Endodermal cell (in vitro differentiated cells): ENCODE measurements around the gene ZSCAN31. TPM values are rescaled to one million over a fixed set of nuclear protein-coding genes. Genes with fewer than 3 reads are reported as not detected.

Experiments
- DNase-seq: peaks from one replicate; pipeline ENCODE4 v3.0.0-alpha.2; 2017
- H3K27ac ChIP-seq: 2 replicates; pipeline ENCODE4 v1.5.1; 2013; ENCODE audit warnings: mild to moderate bottlenecking, low read depth, low read length, moderate library complexity
- H3K27me3 ChIP-seq: 2 replicates; pipeline ENCODE4 v1.6.1; 2013; ENCODE audit warnings: mild to moderate bottlenecking, low read length, moderate library complexity; ENCODE audit not compliant: insufficient read depth, control insufficient read depth, poor library complexity, severe bottlenecking
- H3K36me3 ChIP-seq: 2 replicates; pipeline ENCODE4 v1.7.0; 2013; ENCODE audit warnings: mild to moderate bottlenecking, low read length, moderate library complexity; ENCODE audit not compliant: control insufficient read depth, insufficient read depth
- H3K4me1 ChIP-seq: one replicate; pipeline ENCODE4 v1.7.0; 2013; ENCODE audit warnings: low read length; ENCODE audit not compliant: control insufficient read depth, insufficient read depth
- H3K4me3 ChIP-seq: 2 replicates; pipeline ENCODE4 v1.5.1; 2013; ENCODE audit warnings: mild to moderate bottlenecking, low read length, moderate library complexity
- H3K9ac ChIP-seq: 2 replicates; pipeline ENCODE4 v1.6.1; 2013; ENCODE audit warnings: mild to moderate bottlenecking, low read length, moderate library complexity; ENCODE audit not compliant: poor library complexity, severe bottlenecking; ENCODE audit errors: extremely low read depth
- H3K9me3 ChIP-seq: 2 replicates; pipeline ENCODE4 v1.6.1; 2013; ENCODE audit warnings: mild to moderate bottlenecking, low read length, moderate library complexity; ENCODE audit not compliant: control insufficient read depth
- H3K27ac Mint-ChIP-seq: 2 replicates; pipeline ENCODE4 v1.8.0; 2020; ENCODE audit warnings: mixed read lengths
- H3K27me3 Mint-ChIP-seq: 2 replicates; pipeline ENCODE4 v1.8.0; 2021; ENCODE audit warnings: mild to moderate bottlenecking, mixed read lengths; ENCODE audit not compliant: insufficient read depth
- H3K36me3 Mint-ChIP-seq: 2 replicates; pipeline ENCODE4 v1.8.0; 2020; ENCODE audit warnings: low read depth, mixed read lengths
- H3K4me1 Mint-ChIP-seq: 2 replicates; pipeline ENCODE4 v1.8.0; 2020; ENCODE audit warnings: mixed read lengths
- H3K4me3 Mint-ChIP-seq: 2 replicates; pipeline ENCODE4 v1.8.0; 2020; ENCODE audit warnings: mild to moderate bottlenecking, moderate library complexity, mixed read lengths
- H3K9me3 Mint-ChIP-seq: 2 replicates; pipeline ENCODE4 v1.8.0; 2020; ENCODE audit warnings: mild to moderate bottlenecking, mixed read lengths
- CTCF ChIP-seq: fragments of 200-600 bp; sonication (generic); conservative IDR thresholded peaks from 2 replicates; pipeline ENCODE4 v1.5.0; 2021; ENCODE audit warnings: antibody characterized with exemption, mild to moderate bottlenecking
- WGBS, 2 experiments: methylation state at CpG; one replicate each; pipeline versions ENCODE4 v1.1.5 to v1.1.7; 2013; ENCODE audit warnings: missing lambda C conversion rate in 2 of 2, mixed read lengths in 1 of 2; ENCODE audit not compliant: insufficient coverage in 1 of 2, insufficient read length in 1 of 2; 5-methylcytosine and 5-hydroxymethylcytosine counted together
- total RNA-seq, 2 donors: library from RNA; stranded (reverse); fragmentation: NEBNext Ultra II Directional in 1 of 2; extraction: Animal tissue kit (Norgen Biotek cat#: 25700) in 1 of 2; gene quantifications; 2 replicates in 1 of 2; 3 replicates in 1 of 2; pipeline ENCODE4 v1.2.1, GENCODE V29; 2021

Gene ZSCAN31
- total RNA-seq, 2 donors from 2014 or later = 1.7 to 4.7 TPM

- H3K4me3 Mint-ChIP-seq = peak within 1 kb of the TSS; percentile 98
- Histone ChIP-seq H3K4me3 (peak within 1 kb of the TSS; percentile 98), H3K36me3 (peaks cover 8% of the 10 kb centered on the region), H3K9ac (peak within 1 kb of the TSS; percentile 72), H3K4me1 (no peaks in the 10 kb centered on the region), H3K27me3 (peaks cover 8% of the 10 kb centered on the region), H3K9me3 (peaks cover 18% of the 10 kb centered on the region), H3K27ac (no peak within 1 kb of the TSS)
- peak; percentile 94 for DNase-seq
- peak within 1 kb of the TSS; percentile 95 for H3K27ac Mint-ChIP-seq
- 1 to 2% methylated on average over 8 to 29 of the region's 30 CpGs for WGBS, 2 experiments
- H3K9me3 Mint-ChIP-seq = peaks cover 4% of the 10 kb centered on the region
- H3K4me1 Mint-ChIP-seq = peaks cover 17% of the 10 kb centered on the region
- TF ChIP-seq CTCF = no peak
- peaks cover 13% of the 10 kb centered on the region for H3K36me3 Mint-ChIP-seq
- H3K27me3 Mint-ChIP-seq = peaks cover 17% of the 10 kb centered on the region
Measured at GRCh38 chr6:28349892-28350737, 14.2 kb upstream of the ZSCAN31 start, which contains the start of gene ZKSCAN3. TSS of gene ZKSCAN3 (plus strand) at chr6:28349947. CDS start at chr6:28359587, 9,640 bp downstream.

- peaks cover 4% of the 10 kb centered on the region for H3K9me3 Mint-ChIP-seq
- H3K27ac ChIP-seq = no peak overlapping the region
- peak overlapping the region; percentile 72 for H3K9ac ChIP-seq
Measured at GRCh38 chr6:28349344-28349891, 13.5 kb upstream of the ZSCAN31 start.

GRCh38 chr6:28347119-28347518 is 11.2 kb upstream of the ZSCAN31 start:
- H3K4me1 ChIP-seq = no peaks in the 10 kb centered on the region
- H3K9me3 ChIP-seq = peaks cover under 1% of the 10 kb centered on the region
- peaks cover 22% of the 10 kb centered on the region for H3K27me3 ChIP-seq
- H3K9ac ChIP-seq = no peak overlapping the region
- no peak for TF ChIP-seq CTCF
- Mint-ChIP-seq H3K4me3 (no peak overlapping the region), H3K27me3 (peaks cover 31% of the 10 kb centered on the region), H3K36me3 (no peaks in the 10 kb centered on the region), H3K4me1 (peaks cover 17% of the 10 kb centered on the region), H3K27ac (no peak overlapping the region), H3K9me3 (no peaks in the 10 kb centered on the region)
- no peak overlapping the region for H3K27ac ChIP-seq
- H3K4me3 ChIP-seq = no peak overlapping the region
- 8 to 27% methylated on average over 1 to 2 of the region's 2 CpGs for WGBS, 2 experiments
- no peak for DNase-seq
- H3K36me3 ChIP-seq = no peaks in the 10 kb centered on the region

More at GRCh38 chr6:28349344-28349891, 13.5 kb upstream of the ZSCAN31 start:
- peaks cover 13% of the 10 kb centered on the region for H3K36me3 Mint-ChIP-seq
- no peaks in the 10 kb centered on the region for H3K4me1 ChIP-seq
- DNase-seq = no peak
- peak overlapping the region; percentile 98 for H3K4me3 Mint-ChIP-seq
- no peak for TF ChIP-seq CTCF
- H3K27me3 ChIP-seq = peaks cover 15% of the 10 kb centered on the region
- peaks cover 17% of the 10 kb centered on the region for H3K4me1 Mint-ChIP-seq
- H3K27ac Mint-ChIP-seq = peak overlapping the region; percentile 95
- peaks cover 16% of the 10 kb centered on the region for H3K9me3 ChIP-seq
- peaks cover 23% of the 10 kb centered on the region for H3K27me3 Mint-ChIP-seq
- H3K4me3 ChIP-seq = peak overlapping the region; percentile 98
- WGBS, 2 experiments = 1 to 2% methylated on average over 4 to 8 of the region's 9 CpGs
- peaks cover 8% of the 10 kb centered on the region for H3K36me3 ChIP-seq
